Sciatic nerve (tissue), 2 donors: Measurements from ENCODE around the gene TCEANC2. TPM values are rescaled to one million over a fixed set of nuclear protein-coding genes. Genes with fewer than 3 reads are reported as not detected.
"Not testable (repeated sequence)": the region's sequence is repeated elsewhere in the genome, so short reads cannot be mapped to it uniquely, and the experiment has no call there.

Experiments used
- ATAC-seq: fragments of 200-7000 bp; cut with Tn5 transposase; one replicate; pipeline ENCODE4 v1.9.1; 2020; ENCODE audit warnings: mild to moderate bottlenecking, moderate library complexity
- DNase-seq: peaks from one replicate; pipeline ENCODE4 v3.0.0-alpha.2; 2020; ENCODE audit warnings: low spot score
- intact Hi-C: fragments of 100-400 bp; cut with DNase I; formaldehyde crosslinking; loops from one replicate; pipeline ENCODE4 v1.14.2; 2022
- total RNA-seq: library from RNA; stranded (reverse); fragmentation: NEBNext Ultra II Directional; extraction: Animal tissue kit (Norgen Biotek cat#: 25700); gene quantifications from one replicate; pipeline ENCODE4 v1.2.1, GENCODE V29; 2021
- donor health status: DM: no; HTN: no; CAD: no.
- donor health status: DM: no; HTN: no; CAD: no.

Gene TCEANC2
- total RNA-seq, 1 donor from 2014 or later: 7.7 TPM

DNA sequence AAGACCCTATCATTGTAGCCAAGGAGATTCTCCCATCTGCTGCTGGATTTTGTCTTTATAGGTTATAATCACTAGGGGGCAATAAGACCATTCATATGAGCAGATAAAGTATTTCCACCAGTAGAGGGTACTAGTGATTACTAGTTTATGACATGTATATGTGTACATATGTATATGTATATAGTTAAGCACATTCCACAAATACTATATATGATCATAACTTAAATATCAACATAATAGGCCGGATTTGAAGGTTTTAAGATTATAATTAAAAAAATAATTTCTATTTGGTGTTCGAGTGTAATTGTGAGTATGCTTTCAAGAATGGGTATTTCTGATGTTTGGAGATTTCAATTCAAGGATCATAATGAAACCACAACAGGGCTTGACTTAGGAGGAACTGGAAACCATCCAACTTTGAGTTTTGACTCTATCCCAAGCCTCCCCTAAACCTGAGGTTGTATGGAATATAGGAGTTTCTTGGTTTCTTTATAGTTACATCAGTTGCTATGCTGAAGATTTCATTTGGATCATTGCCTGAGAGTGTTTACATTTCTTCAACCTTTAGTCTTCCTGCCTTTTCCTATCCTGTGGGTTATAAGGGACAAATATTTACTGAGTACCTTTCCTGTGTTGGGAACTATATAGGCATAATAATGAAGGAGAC lies 16.9 kb downstream of the TCEANC2 start:
- intact Hi-C loops: no loop called here

GRCh38 chr1:54077359-54077758 lies 24.0 kb downstream of the TCEANC2 start:
- DNase-seq (no peak), ATAC-seq (no peak)
- intact Hi-C loops: no loop called here

More for the DNA sequence above, 16.9 kb downstream of the TCEANC2 start:
- ATAC-seq (peak; percentile 71), DNase-seq (no peak)

DNA sequence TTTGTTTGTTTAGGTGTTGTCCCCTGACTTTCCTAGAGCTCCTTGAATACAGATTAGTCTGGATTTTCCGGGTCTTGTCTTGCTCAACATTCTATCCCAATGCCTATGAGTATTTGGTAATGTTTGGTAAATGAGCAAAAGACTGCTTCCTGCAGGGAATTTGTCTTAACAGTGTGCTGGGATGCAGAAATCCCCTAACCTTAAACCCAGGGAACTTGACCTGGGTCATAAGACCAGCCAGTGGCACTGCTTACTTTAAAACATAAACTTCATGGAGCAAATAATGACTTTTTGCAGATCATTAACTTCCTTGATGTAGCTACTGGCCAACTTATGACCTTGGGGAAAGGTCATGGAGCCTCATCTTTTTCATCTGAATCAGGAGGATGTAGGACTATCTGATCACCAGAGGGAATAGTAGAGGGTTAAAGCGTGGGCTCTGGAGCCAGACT lies 27.2 kb downstream of the TCEANC2 start:
- ATAC-seq: no peak
- intact Hi-C loops: no loop called here
- no peak for DNase-seq

DNA sequence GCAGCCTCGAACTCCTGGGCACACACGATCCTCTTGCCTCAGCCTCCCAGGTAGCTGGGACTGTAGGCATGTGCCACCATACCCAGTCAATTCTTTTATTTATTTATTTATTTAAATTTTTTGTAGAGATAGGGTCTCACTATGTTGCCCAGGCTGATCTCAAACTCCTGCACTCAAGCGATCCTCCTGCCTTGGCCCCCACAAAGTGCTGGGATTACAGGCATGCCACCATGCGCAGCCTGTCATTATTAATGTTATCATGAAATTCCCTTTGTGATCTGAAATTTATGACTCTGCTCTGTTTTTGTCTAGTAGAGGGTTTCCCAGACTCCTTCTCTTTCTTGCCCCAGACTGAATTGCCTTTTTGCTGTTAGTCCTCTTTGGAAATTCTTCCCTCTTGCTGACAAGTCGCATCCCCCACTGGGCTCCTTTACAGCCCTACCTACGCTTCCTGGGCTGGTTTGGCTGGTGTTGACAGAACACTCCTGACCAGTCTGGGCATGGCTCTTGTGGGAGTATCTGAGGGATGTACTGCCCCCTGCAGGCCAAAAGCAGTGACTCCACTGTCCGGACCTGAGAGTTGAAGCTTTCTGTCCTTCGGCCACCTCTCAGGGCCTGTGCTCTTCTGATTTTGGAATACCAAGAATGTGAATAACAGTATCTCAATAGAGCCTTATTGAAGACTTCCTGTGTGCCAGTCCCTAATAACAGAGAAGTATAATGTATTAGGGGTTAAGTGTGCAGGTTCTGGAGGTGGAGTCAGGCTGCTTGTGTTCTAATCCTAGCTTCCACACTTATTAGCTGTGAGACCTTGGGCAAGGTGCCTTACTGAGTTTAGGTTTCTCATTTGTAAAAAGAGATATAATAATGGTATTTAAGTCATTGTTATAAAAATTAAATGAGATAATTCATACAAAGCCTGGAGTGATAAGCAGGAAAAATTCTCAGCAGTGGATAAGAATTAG lies 28.2 kb downstream of the TCEANC2 start:
- intact Hi-C loops: no loop called here
- ATAC-seq (peak; percentile 62), DNase-seq (peak; percentile 63)

- intact Hi-C loops: no loop called here
- no peak for ATAC-seq
- DNase-seq: no peak
Observed at GRCh38 chr1:54084794-54085193, 31.4 kb downstream of the TCEANC2 start.

- ATAC-seq (no peak), DNase-seq (no peak)
- intact Hi-C loops: no loop called here
Observed at GRCh38 chr1:54086754-54087153, 33.3 kb downstream of the TCEANC2 start.

DNA sequence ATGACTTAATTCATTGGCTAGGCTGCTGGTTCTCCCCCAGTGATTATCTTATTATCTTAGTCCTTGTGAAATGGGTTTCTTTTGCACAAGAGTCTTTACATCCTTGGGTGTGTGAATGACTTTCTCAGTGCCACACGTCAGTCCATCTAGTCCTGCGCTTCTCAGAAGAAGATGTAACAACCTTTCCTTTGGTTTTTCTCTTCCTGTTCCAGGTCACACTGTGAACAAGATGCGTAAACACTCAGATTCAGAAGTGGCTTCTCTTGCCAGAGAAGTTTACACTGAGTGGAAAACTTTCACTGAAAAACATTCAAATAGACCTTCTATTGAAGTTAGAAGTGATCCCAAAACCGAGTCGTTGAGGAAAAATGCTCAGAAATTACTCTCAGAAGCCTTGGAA lies 35.0 kb downstream of the TCEANC2 start:
- ATAC-seq (no peak), DNase-seq (no peak)
- intact Hi-C loops: no loop called here

DNA sequence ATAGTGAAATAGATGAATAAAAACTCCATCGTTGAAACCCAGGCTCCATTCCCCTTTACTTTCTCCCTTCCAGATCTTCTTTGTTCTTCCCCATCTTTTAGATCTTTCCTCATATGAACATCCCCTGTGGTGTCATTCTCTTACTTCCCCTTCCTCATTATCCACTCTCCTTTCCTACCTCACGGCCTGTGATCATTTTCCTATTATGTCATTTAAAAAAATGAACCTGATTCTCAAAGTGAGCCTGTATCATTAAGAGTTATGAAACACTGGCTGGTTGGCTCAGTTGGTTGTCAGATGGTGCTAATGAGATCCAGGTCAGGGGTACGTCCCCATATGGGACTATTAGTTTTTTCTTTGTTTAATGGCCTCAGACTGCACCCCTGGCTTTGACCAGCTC lies 38.3 kb downstream of the TCEANC2 start:
- DNase-seq (no peak), ATAC-seq (no peak)
- intact Hi-C loops: no loop called here

- ATAC-seq: no peak
- intact Hi-C loops: no loop called here
- DNase-seq: no peak
Observed at GRCh38 chr1:54094001-54094729, 40.8 kb downstream of the TCEANC2 start.

DNA sequence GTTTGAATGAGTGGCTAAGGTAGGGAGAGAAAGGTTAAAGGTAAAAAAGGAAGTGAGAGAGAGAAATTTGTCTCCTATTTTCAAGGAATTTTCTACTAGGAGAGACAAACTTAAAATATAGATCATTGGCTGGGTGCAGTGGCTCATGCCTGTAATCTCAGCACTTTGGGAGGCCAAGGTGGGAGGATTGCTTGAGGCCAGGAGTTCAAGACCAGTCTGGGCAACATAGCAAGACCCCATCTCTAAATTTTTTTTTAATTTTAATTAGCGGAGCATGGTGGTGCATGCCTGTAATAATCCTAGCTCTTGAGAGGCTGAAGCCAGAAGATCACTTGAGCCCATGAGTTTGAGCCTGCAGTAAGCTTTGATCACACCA lies 41.3 kb downstream of the TCEANC2 start:
- ATAC-seq, intact Hi-C loops, DNase-seq: not testable (repeated sequence)

- intact Hi-C loops: no loop called here
- no peak for DNase-seq
- peak; percentile 45 for ATAC-seq
Observed at GRCh38 chr1:54095546-54096226, 42.3 kb downstream of the TCEANC2 start.

GRCh38 chr1:54096227-54096876 lies 42.9 kb downstream of the TCEANC2 start:
- DNase-seq: no peak
- no peak for ATAC-seq
- intact Hi-C loops: no loop called here

- intact Hi-C loops: no loop called here
- no peak for ATAC-seq
- DNase-seq: no peak
Observed at GRCh38 chr1:54096877-54097240, 43.5 kb downstream of the TCEANC2 start.

DNA sequence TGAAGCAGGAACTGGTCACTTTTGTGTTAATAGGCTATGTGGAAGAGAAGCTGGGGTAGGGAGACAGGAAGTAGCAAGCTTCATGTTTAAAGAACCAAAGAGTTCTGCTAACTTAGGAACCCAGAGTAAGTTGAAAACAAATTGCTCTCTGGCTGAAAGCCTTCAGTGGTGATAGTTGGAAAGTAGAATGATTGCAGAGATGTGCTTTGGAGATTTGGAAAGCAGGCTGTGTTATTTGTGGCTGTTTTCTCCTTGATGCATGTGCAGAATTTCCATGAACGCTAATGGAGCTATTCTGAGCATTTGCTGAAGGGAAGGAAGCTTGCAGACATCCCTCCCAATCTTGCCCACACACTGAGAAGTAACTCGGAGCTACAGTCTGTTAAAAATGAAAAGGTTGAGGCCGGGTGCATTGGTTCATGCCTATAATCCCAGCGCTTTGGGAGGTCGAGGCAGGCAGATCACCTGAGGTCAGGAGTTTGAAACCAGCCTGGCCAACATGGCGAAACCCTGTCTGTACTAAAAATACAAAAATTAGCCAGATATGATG lies 45.7 kb downstream of the TCEANC2 start:
- DNase-seq (no peak), ATAC-seq (no peak)
- intact Hi-C loops: no loop called here

- ATAC-seq (no peak), DNase-seq (no peak)
- intact Hi-C loops: no loop called here
Observed at GRCh38 chr1:54100500-54100899, 47.1 kb downstream of the TCEANC2 start.

GRCh38 chr1:54103414-54103813 lies 50.0 kb downstream of the TCEANC2 start:
- intact Hi-C loops: no loop called here
- ATAC-seq (no peak), DNase-seq (no peak)

GRCh38 chr1:54104613-54105012 lies 51.2 kb downstream of the TCEANC2 start:
- intact Hi-C loops, ATAC-seq, DNase-seq: not testable (repeated sequence)

- DNase-seq (no peak), ATAC-seq (no peak)
- intact Hi-C loops: no loop called here
Observed at GRCh38 chr1:54105080-54105479, 51.7 kb downstream of the TCEANC2 start.
